H9 (cell line): ENCODE data around the gene BBS2. TPM values are rescaled to one million over a fixed set of nuclear protein-coding genes. Genes with fewer than 3 reads are reported as not detected.

Experiments used
- DNase-seq: peaks from one replicate; pipeline ENCODE4 v3.0.0-alpha.2; 2017
- H2AFZ ChIP-seq: one replicate; pipeline ENCODE4 v1.6.1; 2013; ENCODE audit warnings: mild to moderate bottlenecking, low read length, control low read depth, moderate library complexity
- H2AK5ac ChIP-seq: 2 replicates; pipeline ENCODE4 v1.6.1; 2013; ENCODE audit warnings: low read length, control low read depth, mixed read lengths; ENCODE audit not compliant: insufficient read length
- H2BK120ac ChIP-seq: one replicate; pipeline ENCODE4 v1.6.1; 2013; ENCODE audit warnings: low read depth, mild to moderate bottlenecking, low read length, control low read depth, inconsistent platforms; ENCODE audit not compliant: poor library complexity, severe bottlenecking
- H2BK12ac ChIP-seq: 2 replicates; pipeline ENCODE4 v1.6.1; 2013; ENCODE audit warnings: low read length, control low read depth, mixed read lengths, low read depth; ENCODE audit not compliant: insufficient read length
- H2BK15ac ChIP-seq: 2 replicates; pipeline ENCODE4 v1.6.1; 2013; ENCODE audit warnings: low read depth, low read length, control low read depth
- H2BK20ac ChIP-seq: one replicate; pipeline ENCODE4 v1.6.1; 2013; ENCODE audit warnings: low read depth, mild to moderate bottlenecking, low read length, control low read depth, inconsistent platforms; ENCODE audit not compliant: poor library complexity, severe bottlenecking
- H2BK5ac ChIP-seq: 2 replicates; pipeline ENCODE4 v1.6.1; 2013; ENCODE audit warnings: low read length, control low read depth, mixed read lengths; ENCODE audit not compliant: insufficient read length
- H3K14ac ChIP-seq: 2 replicates; pipeline ENCODE4 v1.6.1; 2013; ENCODE audit warnings: low read length, control low read depth; ENCODE audit not compliant: insufficient read depth
- H3K18ac ChIP-seq: 2 replicates; pipeline ENCODE4 v1.6.1; 2013; ENCODE audit warnings: low read depth, mild to moderate bottlenecking, mixed read lengths, low read length, control low read depth; ENCODE audit not compliant: insufficient read length
- H3K23ac ChIP-seq: 2 replicates; pipeline ENCODE4 v1.6.1; 2013; ENCODE audit warnings: low read length, control low read depth, mixed read lengths, low read depth; ENCODE audit not compliant: insufficient read length
- H3K23me2 ChIP-seq: 2 replicates; pipeline ENCODE4 v1.6.1; 2013; ENCODE audit warnings: low read depth, mild to moderate bottlenecking, mixed read lengths, low read length, control low read depth; ENCODE audit not compliant: insufficient read length, poor library complexity, severe bottlenecking
- H3K27ac ChIP-seq: 2 replicates; pipeline ENCODE4 v1.5.1; 2013; ENCODE audit warnings: low read length, control low read depth, mixed read lengths, low read depth; ENCODE audit not compliant: insufficient read length
- H3K27me3 ChIP-seq: 2 replicates; pipeline ENCODE4 v1.6.1; 2013; ENCODE audit warnings: low read length, control low read depth, inconsistent platforms; ENCODE audit not compliant: insufficient read depth
- H3K4ac ChIP-seq: 2 replicates; pipeline ENCODE4 v1.6.1; 2013; ENCODE audit warnings: low read depth, mild to moderate bottlenecking, control low read depth, inconsistent platforms, low read length, moderate library complexity
- H3K4me1 ChIP-seq: 2 replicates; pipeline ENCODE4 v1.6.1; 2013; ENCODE audit warnings: low read length, control low read depth, inconsistent platforms; ENCODE audit not compliant: insufficient read depth
- H3K4me2 ChIP-seq: 2 replicates; pipeline ENCODE4 v1.6.1; 2013; ENCODE audit warnings: low read length, control low read depth, mixed read lengths; ENCODE audit not compliant: insufficient read length, insufficient read depth
- H3K56ac ChIP-seq: 2 replicates; pipeline ENCODE4 v1.6.1; 2013; ENCODE audit warnings: low read depth, mild to moderate bottlenecking, mixed read lengths, low read length, control low read depth; ENCODE audit not compliant: insufficient read length
- H3K79me1 ChIP-seq: 2 replicates; pipeline ENCODE4 v1.6.1; 2013; ENCODE audit warnings: low read depth, mild to moderate bottlenecking, moderate library complexity, low read length, control low read depth, inconsistent platforms; ENCODE audit not compliant: insufficient read depth, poor library complexity, severe bottlenecking
- H3K79me2 ChIP-seq: 2 replicates; pipeline ENCODE4 v1.6.1; 2013; ENCODE audit warnings: low read length, control low read depth, inconsistent platforms; ENCODE audit not compliant: insufficient read depth
- H3K9ac ChIP-seq: 2 replicates; pipeline ENCODE4 v1.6.1; 2013; ENCODE audit warnings: low read length, control low read depth, mixed read lengths; ENCODE audit not compliant: insufficient read length; ENCODE audit errors: extremely low read depth
- H3K9me3 ChIP-seq: one replicate; pipeline ENCODE4 v1.6.1; 2013; ENCODE audit warnings: low read depth, low read length, inconsistent platforms; ENCODE audit not compliant: control insufficient read depth
- H3T11ph ChIP-seq: one replicate; pipeline ENCODE4 v1.6.1; 2013; ENCODE audit warnings: mild to moderate bottlenecking, low read length, control low read depth, inconsistent platforms
- H4K20me1 ChIP-seq: one replicate; pipeline ENCODE4 v1.6.1; 2013; ENCODE audit not compliant: control insufficient read depth, insufficient read length, insufficient read depth
- H4K5ac ChIP-seq: 2 replicates; pipeline ENCODE4 v1.6.1; 2013; ENCODE audit warnings: low read depth, mild to moderate bottlenecking, mixed read lengths, low read length, control low read depth; ENCODE audit not compliant: insufficient read length
- H4K8ac ChIP-seq: replicated peaks from 2 replicates; pipeline ENCODE4 v1.6.1; 2013; ENCODE audit warnings: low read length, control low read depth, mixed read lengths, low read depth; ENCODE audit not compliant: insufficient read length
- H4K91ac ChIP-seq: 2 replicates; pipeline ENCODE4 v1.6.1; 2013; ENCODE audit warnings: low read depth, mild to moderate bottlenecking, moderate library complexity, mixed read lengths, low read length, control low read depth; ENCODE audit not compliant: insufficient read length
- H3K27ac Mint-ChIP-seq, 3 experiments: 2 replicates in 2 of 3; 3 replicates in 1 of 3; pipeline ENCODE4 v1.8.0; 2020 to 2021; ENCODE audit warnings: mixed read lengths in 3 of 3, mild to moderate bottlenecking in 1 of 3, moderate library complexity in 1 of 3
- H3K27me3 Mint-ChIP-seq: 2 replicates; pipeline ENCODE4 v1.8.0; 2021; ENCODE audit warnings: low read depth, mild to moderate bottlenecking, moderate library complexity, mixed read lengths
- H3K36me3 Mint-ChIP-seq, 3 experiments: 2 replicates in 2 of 3; 3 replicates in 1 of 3; pipeline ENCODE4 v1.8.0; 2020 to 2021; ENCODE audit warnings: low read depth in 3 of 3, mixed read lengths in 3 of 3; ENCODE audit not compliant: insufficient read depth in 1 of 3
- H3K4me1 Mint-ChIP-seq, 2 experiments: 2 replicates each; pipeline ENCODE4 v1.8.0; 2020; ENCODE audit warnings: mixed read lengths in 2 of 2
- H3K4me3 Mint-ChIP-seq, 2 experiments: 2 replicates in 1 of 2; 3 replicates in 1 of 2; pipeline ENCODE4 v1.8.0; 2020 to 2021; ENCODE audit warnings: mild to moderate bottlenecking in 2 of 2, mixed read lengths in 2 of 2, moderate library complexity in 1 of 2
- H3K9me3 Mint-ChIP-seq, 2 experiments: 2 replicates in 1 of 2; 3 replicates in 1 of 2; pipeline ENCODE4 v1.8.0; 2020; ENCODE audit warnings: mild to moderate bottlenecking in 2 of 2, mixed read lengths in 2 of 2, moderate library complexity in 1 of 2
- WGBS: extraction: QIAGEN DNeasy Blood & Tissue Kit; methylation state at CpG from one replicate; pipeline ENCODE4 v1.1.7; 2013; ENCODE audit warnings: missing lambda C conversion rate, low lambda C conversion rate, mixed read lengths; ENCODE audit not compliant: insufficient read length; ENCODE audit errors: extremely low coverage; 5-methylcytosine and 5-hydroxymethylcytosine counted together
- total RNA-seq: library from RNA; stranded (reverse); gene quantifications from 2 replicates; pipeline ENCODE4 v1.2.1, GENCODE V29; 2021
- TF ChIP-seq, protein P1 (sequence below): fragments of 200-600 bp; sonication (generic); conservative IDR thresholded peaks from 3 replicates; pipeline ENCODE4 v1.8.0; 2021; ENCODE audit warnings: antibody characterized with exemption, mild to moderate bottlenecking

BBS2 gene
- total RNA-seq, 1 experiment from 2014 or later: 13.1 TPM

DNA sequence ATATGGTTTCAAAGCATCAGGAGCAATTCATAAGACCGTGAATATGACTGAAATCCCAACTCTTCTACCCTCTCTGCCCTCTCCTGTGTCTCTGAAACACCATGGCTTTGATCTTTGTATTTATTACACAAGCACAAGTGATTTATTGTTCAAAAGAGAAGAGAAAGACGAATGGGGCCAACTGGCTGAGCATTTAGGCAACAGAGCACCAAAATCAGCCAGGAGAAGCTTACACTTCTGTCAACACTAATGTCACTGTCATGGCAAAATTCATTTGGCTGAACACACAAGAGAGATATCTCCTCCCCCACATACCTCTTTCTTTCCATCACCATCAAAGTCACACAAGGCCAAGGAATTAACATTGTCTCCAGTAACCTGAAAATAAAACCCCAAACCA is 9.3 kb downstream of the BBS2 start:
- Histone ChIP-seq H3K4me2 (no peak overlapping the region), H3K9ac (no peak overlapping the region), H3K23me2 (no peaks in the 10 kb centered on the region), H2BK15ac (no peak overlapping the region), H4K5ac (no peak overlapping the region), H4K20me1 (no peaks in the 10 kb centered on the region), H3K27me3 (no peaks in the 10 kb centered on the region), H3K79me2 (no peaks in the 10 kb centered on the region), H2AFZ (no peak overlapping the region), H3T11ph (no peak overlapping the region), H2BK5ac (no peak overlapping the region), H2BK20ac (no peak overlapping the region), H4K91ac (no peak overlapping the region), H3K23ac (no peak overlapping the region), H3K4ac (no peak overlapping the region), H3K27ac (no peak overlapping the region), H3K14ac (no peak overlapping the region), H2BK12ac (no peak overlapping the region), H3K79me1 (no peaks in the 10 kb centered on the region), H3K18ac (no peak overlapping the region), H2BK120ac (no peak overlapping the region), H3K9me3 (no peaks in the 10 kb centered on the region), H3K56ac (no peak overlapping the region), H2AK5ac (no peak overlapping the region), H4K8ac (no peak overlapping the region), H3K4me1 (no peaks in the 10 kb centered on the region)
- TF ChIP-seq, protein P1, sequence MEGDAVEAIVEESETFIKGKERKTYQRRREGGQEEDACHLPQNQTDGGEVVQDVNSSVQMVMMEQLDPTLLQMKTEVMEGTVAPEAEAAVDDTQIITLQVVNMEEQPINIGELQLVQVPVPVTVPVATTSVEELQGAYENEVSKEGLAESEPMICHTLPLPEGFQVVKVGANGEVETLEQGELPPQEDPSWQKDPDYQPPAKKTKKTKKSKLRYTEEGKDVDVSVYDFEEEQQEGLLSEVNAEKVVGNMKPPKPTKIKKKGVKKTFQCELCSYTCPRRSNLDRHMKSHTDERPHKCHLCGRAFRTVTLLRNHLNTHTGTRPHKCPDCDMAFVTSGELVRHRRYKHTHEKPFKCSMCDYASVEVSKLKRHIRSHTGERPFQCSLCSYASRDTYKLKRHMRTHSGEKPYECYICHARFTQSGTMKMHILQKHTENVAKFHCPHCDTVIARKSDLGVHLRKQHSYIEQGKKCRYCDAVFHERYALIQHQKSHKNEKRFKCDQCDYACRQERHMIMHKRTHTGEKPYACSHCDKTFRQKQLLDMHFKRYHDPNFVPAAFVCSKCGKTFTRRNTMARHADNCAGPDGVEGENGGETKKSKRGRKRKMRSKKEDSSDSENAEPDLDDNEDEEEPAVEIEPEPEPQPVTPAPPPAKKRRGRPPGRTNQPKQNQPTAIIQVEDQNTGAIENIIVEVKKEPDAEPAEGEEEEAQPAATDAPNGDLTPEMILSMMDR: no peak
- no peak overlapping the region for H3K4me3 Mint-ChIP-seq
- no CpG with 5 or more reads among the region's 2 CpGs for WGBS
- H3K36me3 Mint-ChIP-seq: peaks cover 2 to 14% (median 11%) of the 10 kb centered on the region in 3 experiments; a peak in 6 of 7 replicates
- H3K27ac Mint-ChIP-seq: no peak overlapping the region
- H3K27me3 Mint-ChIP-seq: no peaks in the 10 kb centered on the region
- DNase-seq: no peak
- no peaks in the 10 kb centered on the region for H3K9me3 Mint-ChIP-seq
- H3K4me1 Mint-ChIP-seq: no peaks in the 10 kb centered on the region; a peak in 1 of 4 replicates
